Osteocyte (in vitro differentiated cells): ENCODE measurements around the gene ANP32A. TPM values are rescaled to one million over a fixed set of nuclear protein-coding genes. Genes with fewer than 3 reads are reported as not detected.

Experiments
- DNase-seq: peaks from one replicate; pipeline ENCODE4 v3.0.0; 2021; ENCODE audit warnings: mixed read lengths; ENCODE audit not compliant: unreplicated experiment; ENCODE audit errors: extremely low spot score
- H3K27ac Mint-ChIP-seq: one replicate; pipeline ENCODE4 v1.8.0; 2021; ENCODE audit warnings: mild to moderate bottlenecking, mixed read lengths; ENCODE audit not compliant: unreplicated experiment
- H3K27me3 Mint-ChIP-seq: one replicate; pipeline ENCODE4 v1.8.0; 2021; ENCODE audit warnings: mixed read lengths; ENCODE audit not compliant: unreplicated experiment
- H3K36me3 Mint-ChIP-seq: one replicate; pipeline ENCODE4 v1.8.0; 2021; ENCODE audit warnings: mixed read lengths; ENCODE audit not compliant: unreplicated experiment
- H3K4me1 Mint-ChIP-seq: one replicate; pipeline ENCODE4 v1.8.0; 2021; ENCODE audit warnings: mixed read lengths; ENCODE audit not compliant: unreplicated experiment
- H3K4me3 Mint-ChIP-seq: one replicate; pipeline ENCODE4 v1.8.0; 2021; ENCODE audit warnings: mild to moderate bottlenecking, moderate library complexity, mixed read lengths; ENCODE audit not compliant: unreplicated experiment
- H3K9me3 Mint-ChIP-seq: one replicate; pipeline ENCODE4 v1.8.0; 2021; ENCODE audit warnings: mixed read lengths; ENCODE audit not compliant: unreplicated experiment
- CTCF ChIP-seq: fragments of 200-600 bp; sonication (generic); IDR thresholded peaks from 2 replicates; pipeline ENCODE4 v1.5.0; 2021; ENCODE audit warnings: antibody characterized with exemption, mild to moderate bottlenecking, moderate library complexity
- total RNA-seq: library from RNA; stranded (reverse); gene quantifications from 2 replicates; pipeline ENCODE4 v1.2.1, GENCODE V29; 2021

The ANP32A gene
- total RNA-seq, 1 donor from 2014 or later, result 155 TPM

GRCh38 chr15:68851971-68852370 lies 31.3 kb upstream of the ANP32A start:
- DNase-seq, result no peak
- no peaks in the 10 kb centered on the region for H3K36me3 Mint-ChIP-seq
- peaks cover 16% of the 10 kb centered on the region for H3K9me3 Mint-ChIP-seq
- no peaks in the 10 kb centered on the region for H3K4me1 Mint-ChIP-seq
- H3K4me3 Mint-ChIP-seq, result no peak overlapping the region
- peaks cover 59% of the 10 kb centered on the region for H3K27me3 Mint-ChIP-seq
- no peak for TF ChIP-seq CTCF
- no peak overlapping the region for H3K27ac Mint-ChIP-seq

- no peak overlapping the region for H3K4me3 Mint-ChIP-seq
- H3K27ac Mint-ChIP-seq, result no peak overlapping the region
- no peaks in the 10 kb centered on the region for H3K36me3 Mint-ChIP-seq
- H3K4me1 Mint-ChIP-seq, result no peaks in the 10 kb centered on the region
- no peak for DNase-seq
- no peak for TF ChIP-seq CTCF
- H3K27me3 Mint-ChIP-seq, result peaks cover 57% of the 10 kb centered on the region
- no peaks in the 10 kb centered on the region for H3K9me3 Mint-ChIP-seq
These were observed 28.8 kb upstream of the ANP32A start for GRCh38 chr15:68849497-68849896.

DNA sequence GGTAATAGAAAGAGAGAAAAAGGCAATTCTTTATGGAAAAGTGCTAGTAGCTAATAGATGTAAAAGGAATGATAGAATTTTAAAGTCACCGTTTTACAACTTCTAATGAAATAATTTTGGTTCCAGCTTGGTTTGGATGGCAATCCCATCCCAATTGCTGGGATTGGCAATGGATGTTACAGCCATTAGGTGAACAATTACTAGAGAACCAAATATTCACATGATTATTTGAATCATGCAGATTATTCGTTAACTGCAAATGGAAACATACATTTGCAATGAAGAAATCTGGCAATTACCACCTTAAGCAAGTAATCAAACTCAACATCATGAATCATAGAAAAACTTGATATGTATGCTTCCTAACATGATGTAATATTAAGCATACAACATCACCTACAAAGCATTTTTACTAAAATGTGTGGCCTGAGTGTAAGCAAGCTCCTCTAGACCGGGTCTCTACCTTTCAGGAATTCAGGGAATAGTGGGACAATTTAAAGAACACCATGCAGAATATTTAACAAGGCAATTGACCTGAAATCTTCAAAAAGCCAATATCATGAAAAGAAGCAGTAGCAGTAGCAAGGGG lies 26.2 kb upstream of the ANP32A start:
- no peaks in the 10 kb centered on the region for H3K9me3 Mint-ChIP-seq
- no peaks in the 10 kb centered on the region for H3K36me3 Mint-ChIP-seq
- H3K27me3 Mint-ChIP-seq, result peaks cover 56% of the 10 kb centered on the region
- H3K4me3 Mint-ChIP-seq, result no peak overlapping the region
- H3K4me1 Mint-ChIP-seq, result peaks cover 3% of the 10 kb centered on the region
- H3K27ac Mint-ChIP-seq, result no peak overlapping the region
- DNase-seq, result no peak
- TF ChIP-seq CTCF, result no peak

DNA sequence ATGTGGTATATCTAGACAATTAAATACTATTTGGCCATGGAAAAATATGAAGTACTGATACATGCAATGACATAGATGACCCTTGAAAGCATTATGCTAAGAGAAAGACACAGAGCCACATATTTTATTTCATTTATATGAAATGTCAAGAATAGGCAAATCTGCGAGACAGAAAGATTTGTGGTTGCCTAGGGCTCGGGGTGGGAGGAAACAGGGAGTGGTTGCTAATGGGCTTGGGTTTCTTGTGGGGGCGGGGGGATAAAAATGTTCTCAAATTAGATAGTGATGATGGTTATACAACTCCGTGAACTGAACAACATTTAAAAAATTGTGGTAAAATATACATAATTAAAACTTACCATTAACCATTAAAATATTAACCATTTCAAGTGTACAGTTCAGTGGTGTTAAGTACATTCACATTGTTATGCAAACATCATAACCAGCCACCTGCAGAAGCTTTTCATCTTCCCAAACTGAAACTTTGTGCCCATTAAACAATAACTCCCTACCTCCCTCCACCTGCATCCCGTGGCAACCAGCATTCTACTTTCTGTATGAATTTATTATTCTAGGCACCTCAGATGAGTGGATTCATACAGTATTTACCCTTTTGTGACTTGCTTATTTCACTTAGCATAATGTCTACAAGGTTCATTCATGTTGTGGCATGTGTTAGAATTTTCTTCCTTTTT lies 24.3 kb upstream of the ANP32A start:
- H3K36me3 Mint-ChIP-seq, result no peaks in the 10 kb centered on the region
- no peak for DNase-seq
- peaks cover 3% of the 10 kb centered on the region for H3K4me1 Mint-ChIP-seq
- H3K4me3 Mint-ChIP-seq, result no peak overlapping the region
- H3K27ac Mint-ChIP-seq, result no peak overlapping the region
- H3K9me3 Mint-ChIP-seq, result no peaks in the 10 kb centered on the region
- peaks cover 69% of the 10 kb centered on the region for H3K27me3 Mint-ChIP-seq
- TF ChIP-seq CTCF, result no peak

- DNase-seq, result no peak
- Mint-ChIP-seq H3K27ac (no peak overlapping the region), H3K27me3 (peaks cover 70% of the 10 kb centered on the region), H3K9me3 (no peaks in the 10 kb centered on the region), H3K36me3 (no peaks in the 10 kb centered on the region), H3K4me1 (peaks cover 3% of the 10 kb centered on the region), H3K4me3 (peak overlapping the region; percentile 71)
- TF ChIP-seq CTCF, result no peak
These were observed 23.0 kb upstream of the ANP32A start for GRCh38 chr15:68843425-68844311.
